Islet precursor cell (in vitro differentiated cells): ENCODE results near the gene SPSB1.

ENCODE experiments used
- DNase-seq: peaks from one replicate; pipeline ENCODE4 v3.0.0-alpha.2; 2018

The SPSB1 gene

GRCh38 chr1:9292361-9293240 lies at the start of gene SPSB1:
SPSB1 (plus strand) TSS chr1:9292894; CDS start chr1:9355892, 62,998 bp downstream.
- DNase-seq = peak; percentile 88

GRCh38 chr1:9243066-9243739 lies 49.5 kb upstream of the SPSB1 start:
- no peak for DNase-seq

DNA sequence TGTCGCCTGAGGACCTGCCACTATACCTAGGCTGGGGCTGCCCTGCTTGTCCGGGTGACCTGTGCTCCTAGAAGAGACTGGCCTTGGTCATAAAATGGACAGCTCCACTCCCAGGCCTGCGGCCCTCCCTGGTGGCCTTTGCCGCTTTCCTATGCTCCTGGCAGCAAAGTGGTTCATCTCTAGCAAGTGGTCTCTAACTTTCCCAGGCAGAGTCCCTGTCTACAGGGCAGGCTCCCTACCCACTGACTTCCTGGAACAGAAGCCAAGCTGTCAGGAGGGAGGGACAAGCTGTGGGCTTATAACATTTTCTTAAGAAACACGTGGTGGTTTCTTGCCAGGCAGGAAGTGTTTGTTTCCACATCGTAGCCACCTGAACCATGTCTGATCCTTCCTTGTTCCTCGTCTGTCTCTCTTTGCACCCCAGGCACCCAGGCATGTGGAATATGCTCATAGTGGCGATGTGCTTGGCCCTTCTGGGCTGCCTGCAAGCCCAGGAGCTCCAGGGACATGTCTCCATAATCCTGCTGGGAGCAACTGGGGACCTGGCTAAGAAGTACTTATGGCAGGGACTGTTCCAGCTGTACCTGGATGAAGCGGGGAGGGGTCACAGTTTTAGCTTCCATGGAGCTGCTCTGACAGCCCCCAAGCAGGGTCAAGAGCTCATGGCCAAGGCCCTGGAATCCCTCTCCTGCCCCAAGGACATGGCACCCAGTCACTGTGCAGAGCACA lies 48.0 kb upstream of the SPSB1 start:
- DNase-seq = no peak

DNA sequence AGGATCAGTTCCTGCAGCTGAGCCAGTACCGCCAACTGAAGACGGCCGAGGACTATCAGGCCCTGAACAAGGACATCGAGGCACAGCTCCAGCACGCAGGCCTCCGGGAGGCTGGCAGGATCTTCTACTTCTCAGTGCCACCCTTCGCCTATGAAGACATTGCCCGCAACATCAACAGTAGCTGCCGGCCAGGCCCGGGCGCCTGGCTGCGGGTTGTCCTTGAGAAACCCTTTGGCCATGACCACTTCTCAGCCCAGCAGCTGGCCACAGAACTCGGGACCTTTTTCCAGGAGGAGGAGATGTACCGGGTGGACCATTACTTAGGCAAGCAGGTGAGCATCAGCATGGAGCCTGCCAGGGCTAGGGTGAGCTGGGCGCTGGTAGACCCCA lies 47.5 kb upstream of the SPSB1 start:
- no peak for DNase-seq

DNA sequence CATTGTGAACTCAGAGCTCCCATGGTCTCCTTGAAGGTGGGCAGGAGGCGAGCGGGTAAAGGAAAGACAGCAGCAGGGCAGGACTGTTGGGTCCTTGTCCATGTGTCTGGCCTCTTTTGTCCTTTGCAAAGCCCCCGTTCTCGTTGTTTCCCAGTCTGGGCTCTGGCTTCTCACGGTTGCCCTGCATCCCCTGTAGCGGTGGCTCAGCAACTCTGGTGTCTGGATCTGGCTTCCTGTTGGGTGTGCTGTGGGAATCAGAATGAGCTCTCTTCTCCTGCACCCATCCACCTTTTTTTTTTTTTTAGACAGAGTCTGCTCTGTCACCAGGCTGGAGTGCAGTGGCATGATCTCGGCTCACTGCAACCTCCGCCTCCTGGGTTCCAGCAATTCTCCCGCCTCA lies 47.0 kb upstream of the SPSB1 start:
- no peak for DNase-seq

DNA sequence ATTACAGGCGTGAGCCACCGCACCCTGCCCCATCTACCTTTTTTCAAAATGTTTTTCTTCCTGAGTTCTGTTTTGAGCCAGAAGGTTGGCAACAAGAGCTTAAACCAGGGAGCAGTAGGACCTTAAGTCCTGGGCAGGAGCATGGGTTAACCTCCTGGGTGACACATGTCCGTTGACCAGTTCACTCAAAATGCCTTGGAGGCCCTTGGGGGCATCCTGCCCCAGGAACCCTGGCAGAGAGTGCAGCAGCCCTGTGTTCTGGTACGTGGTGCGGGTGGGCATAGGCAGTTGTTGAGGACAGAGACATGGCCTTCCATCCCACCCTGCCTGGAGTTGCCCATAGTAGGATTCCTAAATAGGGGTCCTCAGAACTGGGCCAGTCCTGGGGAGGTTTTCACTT lies 46.5 kb upstream of the SPSB1 start:
- DNase-seq = no peak

DNA sequence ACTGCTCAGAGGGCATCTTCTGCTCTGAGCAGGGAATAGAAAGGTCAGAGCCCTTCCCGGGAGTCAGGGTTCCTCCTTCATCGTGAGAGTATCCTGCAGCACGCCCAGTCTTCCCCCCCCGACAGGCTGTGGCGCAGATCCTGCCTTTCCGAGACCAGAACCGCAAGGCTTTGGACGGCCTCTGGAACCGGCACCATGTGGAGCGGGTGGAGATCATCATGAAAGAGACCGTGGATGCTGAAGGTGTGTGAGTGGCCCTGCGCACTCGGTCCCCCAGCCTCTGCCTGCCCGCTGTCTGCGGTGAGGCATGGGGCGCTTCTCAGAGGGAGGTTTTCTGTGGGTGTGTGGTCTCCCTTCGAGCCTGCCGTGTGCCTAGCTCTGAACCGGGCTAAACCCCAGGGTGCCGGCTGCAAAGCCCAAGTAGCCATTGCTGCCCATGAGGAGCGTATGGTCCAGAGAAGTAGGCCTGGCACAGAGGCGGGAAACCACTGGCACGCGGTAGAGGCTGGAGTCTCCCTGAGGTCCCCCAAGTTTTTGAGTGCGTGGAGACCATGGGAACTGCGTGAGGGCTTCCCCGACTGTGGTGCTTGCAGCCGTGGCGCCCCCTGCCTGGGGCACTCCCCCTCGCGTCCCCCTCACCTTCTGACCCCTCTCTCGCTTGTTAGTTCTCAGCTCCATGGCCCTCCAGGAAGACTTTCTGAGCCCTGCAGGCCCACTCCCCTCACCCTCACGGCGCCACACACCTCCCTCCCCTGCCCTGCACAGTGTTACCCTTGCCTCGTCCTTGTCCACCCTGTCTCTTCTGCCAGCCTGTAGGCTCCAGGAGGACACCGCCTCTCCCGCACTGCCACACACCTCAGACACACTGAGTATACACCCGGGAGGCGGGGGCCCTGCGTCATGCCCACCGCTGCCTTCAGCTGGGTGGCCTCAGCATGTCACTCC lies 45.6 kb upstream of the SPSB1 start:
- peak; percentile 47 for DNase-seq

GRCh38 chr1:9247894-9248293 lies 44.8 kb upstream of the SPSB1 start:
- DNase-seq = no peak

DNA sequence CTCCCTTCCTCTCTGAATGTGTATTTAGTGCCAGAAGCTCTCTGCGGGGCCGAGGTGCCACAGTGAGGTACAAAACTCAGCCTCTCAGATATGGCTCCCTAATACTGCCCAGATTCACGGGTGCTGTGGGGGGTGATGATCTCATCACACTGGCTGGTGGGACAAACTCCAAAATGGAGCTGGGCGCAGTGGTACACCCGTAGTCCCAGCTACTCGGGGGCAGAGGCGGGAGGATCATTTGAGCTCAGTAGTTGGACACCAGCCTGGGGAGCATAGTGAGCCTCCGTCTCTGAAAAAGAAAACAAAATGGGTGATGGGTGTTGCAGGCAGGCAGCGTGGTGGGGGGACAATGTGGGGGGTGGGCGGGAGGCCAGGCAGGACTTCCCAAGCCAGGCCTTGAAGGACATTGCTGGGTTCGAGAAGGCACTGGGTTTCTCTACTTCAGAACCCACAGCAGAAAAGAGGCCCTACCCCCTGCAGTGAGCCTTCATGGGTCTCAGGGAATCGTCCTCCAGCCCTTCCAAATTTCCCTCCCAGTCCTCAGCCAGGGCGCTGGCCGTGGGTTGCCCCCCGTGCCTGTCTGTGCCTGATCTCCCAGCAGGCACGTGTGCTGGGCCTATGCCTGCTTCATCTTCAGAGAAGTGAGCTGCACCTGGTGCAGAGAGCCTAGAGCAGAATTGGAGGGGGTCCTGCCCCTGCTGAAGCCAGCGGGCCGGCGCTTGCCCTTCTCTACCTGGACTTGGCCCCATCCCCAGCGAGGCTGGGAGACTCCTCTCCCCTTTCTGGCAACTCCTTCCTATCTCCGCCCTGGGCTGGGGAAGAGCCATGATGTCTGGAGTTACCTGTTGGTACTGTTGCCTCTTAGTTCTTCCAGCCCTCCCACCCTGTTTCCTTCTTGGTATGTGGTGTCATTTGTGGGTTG lies 44.1 kb upstream of the SPSB1 start:
- peak; percentile 46 for DNase-seq

GRCh38 chr1:9249263-9249533 lies 43.5 kb upstream of the SPSB1 start:
- no peak for DNase-seq

DNA sequence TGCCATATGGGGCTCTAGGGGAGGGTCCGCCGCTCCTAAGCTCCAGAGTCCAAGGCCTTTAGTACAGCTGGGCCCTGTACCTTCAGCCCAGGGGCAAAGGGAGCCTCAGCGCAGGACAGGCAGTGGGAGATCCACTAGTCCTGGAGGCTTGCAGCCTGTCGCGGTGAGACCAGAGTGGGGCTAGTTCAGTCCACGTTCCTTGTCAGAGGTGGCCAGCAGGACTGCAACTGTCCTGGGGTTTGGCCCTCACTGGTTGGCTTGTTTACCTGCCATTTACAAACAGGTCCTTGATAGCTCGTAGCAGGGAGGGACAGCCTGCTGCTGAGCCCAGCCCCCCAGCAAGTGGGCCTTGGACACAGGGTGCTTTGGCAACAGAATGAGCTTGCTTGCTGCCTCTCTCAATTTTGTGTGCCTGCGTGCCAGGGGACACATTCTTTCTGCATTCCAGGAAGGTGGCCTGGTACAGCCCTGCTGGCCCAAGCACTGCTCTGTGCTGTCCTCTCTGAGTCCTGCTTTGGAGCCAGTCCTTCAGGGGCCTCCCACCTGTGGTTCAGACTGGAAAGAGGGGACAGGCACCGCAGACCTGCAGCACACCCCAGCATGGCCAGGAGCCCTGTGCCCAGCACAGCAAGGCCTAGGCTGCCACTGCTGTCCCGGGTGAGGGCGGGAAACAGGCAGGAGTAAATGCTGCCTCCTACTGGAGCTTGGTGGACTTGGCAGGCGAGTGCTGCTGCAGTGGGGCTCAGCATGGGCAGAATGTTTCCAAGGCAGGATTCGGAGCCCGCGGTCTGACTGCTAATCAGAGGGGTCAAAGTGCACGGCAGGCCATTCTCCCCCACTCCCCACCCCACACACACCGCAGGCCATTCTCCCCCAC lies 42.9 kb upstream of the SPSB1 start:
- DNase-seq = peak; percentile 84

DNA sequence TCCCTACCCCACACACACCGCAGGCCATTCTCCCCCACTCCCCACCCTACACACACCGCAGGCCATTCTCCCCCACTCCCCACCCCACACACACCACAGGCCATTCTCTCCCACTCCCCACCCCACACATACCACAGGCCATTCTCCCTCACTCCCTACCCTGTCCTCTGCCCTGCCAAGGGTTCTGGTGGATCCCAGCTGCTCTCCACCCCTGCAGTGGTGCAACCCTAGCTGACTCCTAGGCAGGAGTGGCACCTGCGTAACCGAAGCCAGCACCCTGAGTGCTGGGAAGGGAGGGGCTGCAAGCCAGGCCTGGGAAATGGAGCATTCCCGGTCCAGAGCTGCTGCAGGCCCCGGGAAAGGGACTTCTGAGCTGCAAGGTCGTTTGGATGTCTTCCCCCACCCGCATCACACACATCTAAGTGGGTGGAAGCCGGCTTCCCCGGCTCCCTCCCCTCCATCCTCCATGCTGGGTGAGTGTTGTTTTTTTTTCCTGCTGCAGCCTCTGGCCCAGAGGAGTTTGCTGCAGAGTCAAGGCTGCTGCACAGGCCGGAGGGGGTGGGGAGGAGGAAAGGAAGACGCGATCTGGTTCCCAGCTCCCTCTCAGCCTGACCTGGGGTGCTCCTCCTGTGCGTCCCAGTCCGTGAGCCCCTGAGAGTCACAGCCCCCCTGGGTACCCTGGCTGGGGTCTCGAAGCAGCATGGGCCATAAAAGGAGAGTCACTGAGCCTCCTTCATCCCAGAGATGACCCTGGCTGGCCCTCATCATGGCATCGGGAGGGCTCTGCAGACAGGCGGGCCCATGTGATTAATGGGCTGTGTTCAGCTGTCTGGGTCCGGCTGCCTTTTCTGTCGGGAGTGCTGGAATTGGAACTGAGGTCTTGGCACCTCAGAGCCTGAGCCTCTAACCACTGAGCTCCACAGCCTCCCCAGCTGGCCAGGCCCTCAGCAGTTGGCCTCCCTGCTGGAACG lies 42.0 kb upstream of the SPSB1 start:
- DNase-seq = peak; percentile 47

- DNase-seq = peak; percentile 51
Observed at GRCh38 chr1:9251501-9251900, 41.2 kb upstream of the SPSB1 start.

DNA sequence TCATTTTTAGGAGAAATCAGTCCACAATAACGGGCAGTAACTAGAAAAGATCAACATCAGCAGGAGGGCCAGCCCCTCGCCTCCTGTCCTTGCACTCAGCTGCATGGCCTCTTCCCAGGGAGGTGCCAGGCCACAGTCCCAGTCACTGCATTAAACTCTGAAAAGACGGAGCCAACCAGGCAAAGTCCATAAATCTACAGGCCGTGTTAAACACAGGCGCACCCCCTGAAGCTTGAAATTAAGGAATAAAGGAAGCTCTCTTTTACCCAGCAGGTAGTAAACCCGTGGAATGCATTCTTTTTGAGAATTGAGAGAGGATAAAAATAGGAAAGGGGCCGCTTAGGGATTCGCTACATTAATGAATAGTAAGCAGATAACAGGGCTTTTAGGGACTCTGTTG lies 39.7 kb upstream of the SPSB1 start:
- DNase-seq = peak; percentile 57

DNA sequence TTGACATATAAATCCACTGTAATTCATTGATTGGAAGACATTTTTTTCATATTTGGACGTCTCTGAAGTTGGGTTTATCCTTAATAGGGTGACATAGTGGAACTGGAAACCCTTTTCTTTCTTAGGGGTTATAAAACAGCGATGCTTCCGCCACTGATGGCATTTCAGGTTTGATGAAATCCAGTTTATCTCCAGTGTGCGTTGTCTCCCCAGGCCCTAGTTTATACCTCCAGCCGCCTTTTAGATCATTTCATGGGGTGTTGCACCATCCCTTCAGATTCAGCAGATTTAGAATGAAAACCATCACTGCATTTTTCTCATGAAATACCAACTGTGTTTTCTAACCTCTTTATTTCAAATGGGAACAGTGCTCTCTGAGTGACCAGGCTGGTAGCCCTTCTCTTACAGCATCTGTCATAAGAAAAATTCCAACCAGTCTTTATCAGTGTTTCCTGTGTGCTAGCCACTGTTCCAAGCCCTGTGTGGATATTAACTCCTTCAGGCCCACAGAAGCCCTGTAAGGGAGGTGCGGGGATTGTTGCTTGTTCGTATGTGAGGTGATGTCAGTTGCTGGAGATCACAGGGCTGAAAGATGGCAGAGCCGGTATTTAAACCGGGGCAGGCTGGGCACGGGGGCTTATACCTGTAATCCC lies 39.1 kb upstream of the SPSB1 start:
- DNase-seq = peak; percentile 54

DNA sequence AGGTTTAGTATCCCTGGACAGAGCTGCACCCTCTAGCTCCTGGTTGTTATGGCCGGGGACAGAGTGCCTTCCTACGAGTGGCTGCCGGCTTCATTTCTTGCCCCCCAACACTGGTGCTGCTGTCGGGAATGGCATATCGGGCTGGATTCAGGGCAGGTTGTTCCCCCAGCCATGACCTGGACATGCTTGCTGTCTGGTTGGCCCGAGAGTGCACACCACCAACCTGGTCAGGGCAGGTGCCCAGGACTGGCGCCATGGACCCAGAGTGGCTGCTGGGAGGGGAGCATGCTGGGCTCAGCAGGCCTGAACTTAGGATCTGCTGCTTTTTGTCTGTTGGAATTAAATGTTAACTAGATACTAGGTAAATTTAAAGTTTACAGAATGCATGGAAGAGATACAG lies 36.4 kb upstream of the SPSB1 start:
- no peak for DNase-seq

DNA sequence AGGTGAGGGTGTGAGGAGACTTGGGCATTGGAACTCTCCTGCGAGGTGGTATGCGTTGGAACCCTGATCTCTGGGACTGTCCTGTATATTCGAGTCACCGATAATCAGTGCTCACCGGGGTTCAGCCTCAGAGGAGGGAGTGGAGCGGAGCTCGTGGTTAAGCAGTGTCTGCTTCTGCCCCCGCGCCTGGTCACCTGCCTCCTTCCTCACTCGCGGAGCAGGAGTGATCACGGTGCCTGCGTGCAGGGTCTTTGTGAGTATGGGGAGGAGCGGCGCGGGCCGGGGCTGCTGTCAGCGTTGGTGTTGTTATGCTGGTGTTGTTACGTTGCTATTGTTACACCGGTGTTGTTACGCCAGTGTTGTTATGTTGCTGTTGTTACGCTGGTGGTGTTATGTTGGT lies 34.8 kb upstream of the SPSB1 start:
- DNase-seq = peak; percentile 50

DNA sequence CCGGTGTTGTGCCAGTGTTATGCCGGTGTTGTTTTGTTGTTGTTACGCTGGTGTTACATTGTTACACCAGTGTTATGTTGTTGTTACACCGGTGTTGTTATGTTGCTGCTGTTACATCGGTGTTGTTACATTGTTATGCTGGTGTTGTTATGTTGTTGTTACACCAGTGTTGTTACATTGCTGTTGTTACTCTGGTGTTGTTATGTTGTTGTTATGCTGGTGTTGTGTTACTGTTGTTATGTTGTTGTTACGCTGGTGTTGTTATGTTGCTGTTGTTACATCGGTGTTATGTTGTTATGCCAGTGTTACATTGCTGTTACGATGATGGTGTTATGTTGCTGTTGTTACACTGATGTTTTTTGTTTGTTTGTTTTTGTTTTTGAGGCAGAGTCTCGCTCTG lies 34.1 kb upstream of the SPSB1 start:
- DNase-seq = no peak
